RWPE2 (cell line): ENCODE data around the gene STUB1.

Source experiments
- ATAC-seq: fragments of 200-7000 bp; cut with Tn5 transposase; 3 replicates; pipeline ENCODE4 v1.9.1; 2021; ENCODE audit warnings: low read depth
- DNase-seq: peaks from one replicate; pipeline ENCODE4 v3.0.0-alpha.2; 2020; ENCODE audit warnings: low spot score
- H3K27ac ChIP-seq: fragments of 450-650 bp; 2 replicates; pipeline ENCODE4 v1.5.1; 2017; ENCODE audit warnings: mild to moderate bottlenecking; ENCODE audit not compliant: poor library complexity, severe bottlenecking
- H3K27me3 ChIP-seq: fragments of 250-450 bp; sonication (Bioruptor Pico); 2 replicates; pipeline ENCODE4 v1.5.1; 2021; ENCODE audit warnings: mild to moderate bottlenecking, moderate library complexity; ENCODE audit not compliant: insufficient read depth, poor library complexity, severe bottlenecking
- H3K36me3 ChIP-seq: fragments of 250-450 bp; sonication (Bioruptor Pico); 2 replicates; pipeline ENCODE4 v1.5.1; 2020; ENCODE audit warnings: low read depth, mild to moderate bottlenecking, moderate library complexity
- H3K4me1 ChIP-seq: fragments of 250-450 bp; sonication (Bioruptor Pico); 2 replicates; pipeline ENCODE4 v1.5.1; 2021; ENCODE audit warnings: mild to moderate bottlenecking, moderate library complexity; ENCODE audit not compliant: insufficient read depth, poor library complexity, severe bottlenecking
- H3K4me3 ChIP-seq: fragments of 250-450 bp; sonication (Bioruptor Pico); 2 replicates; pipeline ENCODE4 v1.5.1; 2021; ENCODE audit warnings: mild to moderate bottlenecking, moderate library complexity; ENCODE audit not compliant: severe bottlenecking
- H3K9me3 ChIP-seq: fragments of 250-450 bp; sonication (Bioruptor Pico); 2 replicates; pipeline ENCODE4 v1.5.1; 2021; ENCODE audit warnings: mild to moderate bottlenecking, moderate library complexity; ENCODE audit not compliant: severe bottlenecking
- CTCF ChIP-seq: fragments of 450-650 bp; IDR thresholded peaks from one replicate; pipeline ENCODE4 v1.5.1; 2017; ENCODE audit warnings: mild to moderate bottlenecking, moderate library complexity; ENCODE audit not compliant: poor library complexity, severe bottlenecking

The STUB1 gene

GRCh38 chr16:644556-644955 is 35.7 kb upstream of the STUB1 start:
- Histone ChIP-seq H3K4me1 (peaks cover 13% of the 10 kb centered on the region), H3K36me3 (no peaks in the 10 kb centered on the region), H3K27ac (no peak overlapping the region), H3K9me3 (no peaks in the 10 kb centered on the region), H3K4me3 (no peak overlapping the region), H3K27me3 (no peaks in the 10 kb centered on the region)
- DNase-seq: no peak
- no peak for TF ChIP-seq CTCF
- no peak for ATAC-seq

GRCh38 chr16:645852-646678 is 34.1 kb upstream of the STUB1 start:
- ATAC-seq: peak; percentile 2; the same call in 1 of the 3 replicates
- Histone ChIP-seq H3K9me3 (no peaks in the 10 kb centered on the region), H3K27ac (peak overlapping the region; percentile 5), H3K36me3 (0 out of 2 replicates have a peak, but pooled peaks cover 3% of the 10 kb centered on the region), H3K27me3 (no peaks in the 10 kb centered on the region), H3K4me1 (peaks cover 18% of the 10 kb centered on the region), H3K4me3 (no peak overlapping the region)
- TF ChIP-seq CTCF: no peak
- no peak for DNase-seq

GRCh38 chr16:646679-647172 is 33.5 kb upstream of the STUB1 start:
- Histone ChIP-seq H3K27me3 (no peaks in the 10 kb centered on the region), H3K36me3 (0 out of 2 replicates have a peak, but pooled peaks cover 3% of the 10 kb centered on the region), H3K27ac (peak overlapping the region; percentile 5), H3K9me3 (no peaks in the 10 kb centered on the region), H3K4me3 (no peak overlapping the region), H3K4me1 (peaks cover 18% of the 10 kb centered on the region)
- TF ChIP-seq CTCF: no peak
- ATAC-seq: no peak
- DNase-seq: no peak

- Histone ChIP-seq H3K4me1 (peaks cover 18% of the 10 kb centered on the region), H3K9me3 (no peaks in the 10 kb centered on the region), H3K36me3 (peaks cover 3% of the 10 kb centered on the region; the same call in 1 of the 2 replicates), H3K27me3 (no peaks in the 10 kb centered on the region), H3K27ac (peak overlapping the region; percentile 79), H3K4me3 (no peak overlapping the region)
- ATAC-seq (no peak), DNase-seq (no peak)
- no peak for TF ChIP-seq CTCF
These were observed 32.9 kb upstream of the STUB1 start for GRCh38 chr16:647173-647902.
